RWPE2 (cell line): ENCODE measurements around the gene MALRD1.

Experiments
- ATAC-seq: fragments of 200-7000 bp; cut with Tn5 transposase; 3 replicates; pipeline ENCODE4 v1.9.1; 2021; ENCODE audit warnings: low read depth
- DNase-seq: peaks from one replicate; pipeline ENCODE4 v3.0.0-alpha.2; 2020; ENCODE audit warnings: low spot score
- H3K27ac ChIP-seq: fragments of 450-650 bp; 2 replicates; pipeline ENCODE4 v1.5.1; 2017; ENCODE audit warnings: mild to moderate bottlenecking; ENCODE audit not compliant: poor library complexity, severe bottlenecking
- H3K27me3 ChIP-seq: fragments of 250-450 bp; sonication (Bioruptor Pico); 2 replicates; pipeline ENCODE4 v1.5.1; 2021; ENCODE audit warnings: mild to moderate bottlenecking, moderate library complexity; ENCODE audit not compliant: insufficient read depth, poor library complexity, severe bottlenecking
- H3K36me3 ChIP-seq: fragments of 250-450 bp; sonication (Bioruptor Pico); 2 replicates; pipeline ENCODE4 v1.5.1; 2020; ENCODE audit warnings: low read depth, mild to moderate bottlenecking, moderate library complexity
- H3K4me1 ChIP-seq: fragments of 250-450 bp; sonication (Bioruptor Pico); 2 replicates; pipeline ENCODE4 v1.5.1; 2021; ENCODE audit warnings: mild to moderate bottlenecking, moderate library complexity; ENCODE audit not compliant: insufficient read depth, poor library complexity, severe bottlenecking
- H3K4me3 ChIP-seq: fragments of 250-450 bp; sonication (Bioruptor Pico); 2 replicates; pipeline ENCODE4 v1.5.1; 2021; ENCODE audit warnings: mild to moderate bottlenecking, moderate library complexity; ENCODE audit not compliant: severe bottlenecking
- H3K9me3 ChIP-seq: fragments of 250-450 bp; sonication (Bioruptor Pico); 2 replicates; pipeline ENCODE4 v1.5.1; 2021; ENCODE audit warnings: mild to moderate bottlenecking, moderate library complexity; ENCODE audit not compliant: severe bottlenecking
- CTCF ChIP-seq: fragments of 450-650 bp; IDR thresholded peaks from one replicate; pipeline ENCODE4 v1.5.1; 2017; ENCODE audit warnings: mild to moderate bottlenecking, moderate library complexity; ENCODE audit not compliant: poor library complexity, severe bottlenecking

The MALRD1 gene

GRCh38 chr10:19595212-19595845, 546.7 kb downstream of the MALRD1 start:
- no peak for DNase-seq

GRCh38 chr10:19605806-19606205, 557.2 kb downstream of the MALRD1 start:
- Histone ChIP-seq H3K27ac (no peak overlapping the region), H3K4me3 (no peak overlapping the region), H3K27me3 (no peaks in the 10 kb centered on the region), H3K4me1 (no peaks in the 10 kb centered on the region), H3K36me3 (no peaks in the 10 kb centered on the region), H3K9me3 (no peaks in the 10 kb centered on the region)
- DNase-seq = no peak
- no peak for ATAC-seq
- TF ChIP-seq CTCF = no peak

More at GRCh38 chr10:19595212-19595845, 546.7 kb downstream of the MALRD1 start:
- Histone ChIP-seq H3K36me3 (no peaks in the 10 kb centered on the region), H3K4me1 (peaks cover 7% of the 10 kb centered on the region), H3K4me3 (no peak overlapping the region), H3K9me3 (no peaks in the 10 kb centered on the region), H3K27ac (no peak overlapping the region), H3K27me3 (no peaks in the 10 kb centered on the region)
- no peak for TF ChIP-seq CTCF
- no peak for ATAC-seq

- ATAC-seq (no peak), DNase-seq (no peak)
- TF ChIP-seq CTCF = no peak
- Histone ChIP-seq H3K4me3 (no peak overlapping the region), H3K4me1 (no peaks in the 10 kb centered on the region), H3K36me3 (no peaks in the 10 kb centered on the region), H3K27me3 (no peaks in the 10 kb centered on the region), H3K9me3 (no peaks in the 10 kb centered on the region), H3K27ac (no peak overlapping the region)
Measured at GRCh38 chr10:19606968-19607367, 558.4 kb downstream of the MALRD1 start.

GRCh38 chr10:19611775-19612174, 563.2 kb downstream of the MALRD1 start:
- H3K9me3 ChIP-seq = no peaks in the 10 kb centered on the region

More at GRCh38 chr10:19611775-19612174, 563.2 kb downstream of the MALRD1 start:
- Histone ChIP-seq H3K27ac (no peak overlapping the region), H3K36me3 (no peaks in the 10 kb centered on the region), H3K4me1 (no peaks in the 10 kb centered on the region), H3K4me3 (no peak overlapping the region), H3K27me3 (no peaks in the 10 kb centered on the region)
- TF ChIP-seq CTCF = no peak
- DNase-seq (no peak), ATAC-seq (no peak)
